Keratinocyte (primary cell): Measurements from ENCODE around the gene GRB10. TPM values are rescaled to one million over a fixed set of nuclear protein-coding genes. Genes with fewer than 3 reads are reported as not detected.

Experiments used
- DNase-seq: peaks from one replicate; pipeline ENCODE4 v3.0.0-alpha.2; 2011; ENCODE audit warnings: low read depth, missing footprints, low spot score
- FAIRE-seq: peaks from 2 replicates; lab custom pipeline; 2011; peaks lifted over from hg19 to GRCh38; lab: Jason Lieb, UNC
- H2AFZ ChIP-seq: 2 replicates; pipeline ENCODE4 v1.6.0; 2012; ENCODE audit warnings: low read length, control low read depth, inconsistent platforms; ENCODE audit not compliant: control insufficient read depth
- H3K27ac ChIP-seq: 2 replicates; pipeline ENCODE4 v1.5.1; 2011; ENCODE audit warnings: low read length; ENCODE audit not compliant: control insufficient read depth, insufficient read depth
- H3K27me3 ChIP-seq: 3 replicates; pipeline ENCODE4 v1.6.0; 2011; ENCODE audit warnings: low read length; ENCODE audit not compliant: control insufficient read depth, insufficient read depth; ENCODE audit errors: extremely low read depth
- H3K36me3 ChIP-seq, 2 experiments: 2 replicates in 1 of 2; 3 replicates in 1 of 2; pipeline ENCODE4 v1.5.1; 2011; ENCODE audit warnings: low read length in 2 of 2, mild to moderate bottlenecking in 1 of 2; ENCODE audit not compliant: control insufficient read depth in 2 of 2, insufficient read depth in 2 of 2; ENCODE audit errors: extremely low read depth in 1 of 2
- H3K4me1 ChIP-seq: 3 replicates; pipeline ENCODE4 v1.5.1; 2011; ENCODE audit warnings: low read length; ENCODE audit not compliant: control insufficient read depth, insufficient read depth; ENCODE audit errors: extremely low read depth
- H3K4me2 ChIP-seq: 3 replicates; pipeline ENCODE4 v1.6.0; 2011; ENCODE audit warnings: low read depth, low read length; ENCODE audit not compliant: control insufficient read depth, insufficient read depth; ENCODE audit errors: extremely low read depth
- H3K4me3 ChIP-seq, 3 experiments: fragments of 200-600 bp in 1 of 3; sonication (generic) in 1 of 3; 2 replicates in 2 of 3; 3 replicates in 1 of 3; pipeline ENCODE4 v1.5.1; 2011 to 2016; ENCODE audit warnings: low read length in 3 of 3, mild to moderate bottlenecking in 3 of 3, control low read depth in 2 of 3, inconsistent platforms in 1 of 3, low read depth in 1 of 3, mixed read lengths in 1 of 3, mixed run types in 1 of 3, moderate library complexity in 1 of 3; ENCODE audit not compliant: control insufficient read depth in 2 of 3, insufficient read depth in 2 of 3; ENCODE audit errors: extremely low read depth in 1 of 3
- H3K79me2 ChIP-seq: 2 replicates; pipeline ENCODE4 v1.6.0; 2012; ENCODE audit warnings: low read length; ENCODE audit not compliant: control insufficient read depth, insufficient read depth
- H3K9ac ChIP-seq: 3 replicates; pipeline ENCODE4 v1.6.0; 2011; ENCODE audit warnings: low read length; ENCODE audit not compliant: control insufficient read depth, insufficient read depth; ENCODE audit errors: extremely low read depth
- H3K9me1 ChIP-seq: 3 replicates; pipeline ENCODE4 v1.6.0; 2011; ENCODE audit warnings: low read length; ENCODE audit not compliant: control insufficient read depth, insufficient read depth; ENCODE audit errors: extremely low read depth
- H3K9me3 ChIP-seq: 2 replicates; pipeline ENCODE4 v1.5.1; 2012; ENCODE audit warnings: low read depth, low read length; ENCODE audit not compliant: control insufficient read depth
- H4K20me1 ChIP-seq: 3 replicates; pipeline ENCODE4 v1.6.0; 2011; ENCODE audit warnings: low read length; ENCODE audit not compliant: control insufficient read depth, insufficient read depth; ENCODE audit errors: extremely low read depth
- EZH2 ChIP-seq: IDR thresholded peaks from one replicate; pipeline ENCODE4 v1.6.1; 2012; ENCODE audit warnings: inconsistent platforms, mild to moderate bottlenecking, low read length, moderate library complexity
- dilution Hi-C: fragments of 300-500 bp; cut with MboI; formaldehyde crosslinking; loops from one replicate; pipeline ENCODE4 v1.7.0; 2020; ENCODE audit warnings: low sequenced_read_pairs; ENCODE audit not compliant: extremely low pct_ligation_motif_present
- polyA plus RNA-seq, 5 experiments: library from polyadenylated mRNA; depleted of rRNA in 3 of 5; stranded (reverse) in 3 of 5; stranded (forward) in 1 of 5; unstranded in 1 of 5; fragments of >200 nt; gene quantifications; 1 replicate in 1 of 5; 2 replicates in 3 of 5; 3 replicates in 1 of 5; pipeline versions ENCODE4 v1.2.1 to v1.2.3, GENCODE V29; 2011 to 2012; ENCODE audit warnings: missing spikeins in 2 of 5, low read depth in 1 of 5, low replicate concordance in 1 of 5
- TF ChIP-seq, protein P1 (sequence below), 3 experiments: IDR thresholded peaks in 1 of 3; conservative IDR thresholded peaks in 1 of 3; optimal IDR thresholded peaks in 1 of 3; 2 replicates in 2 of 3; 3 replicates in 1 of 3; pipeline versions ENCODE3 to v1.5.1; 2011; ENCODE audit warnings: low read length in 3 of 3, mild to moderate bottlenecking in 3 of 3, moderate library complexity in 2 of 3, control low read depth in 1 of 3, inconsistent platforms in 1 of 3; ENCODE audit not compliant: insufficient read depth in 2 of 3; ENCODE audit errors: extremely low read depth in 1 of 3

Gene GRB10
- polyA plus RNA-seq, 1 donor (not counting 4 experiments of a cell fraction or from before 2014, with no cell fraction given), result 4.4 TPM

DNA sequence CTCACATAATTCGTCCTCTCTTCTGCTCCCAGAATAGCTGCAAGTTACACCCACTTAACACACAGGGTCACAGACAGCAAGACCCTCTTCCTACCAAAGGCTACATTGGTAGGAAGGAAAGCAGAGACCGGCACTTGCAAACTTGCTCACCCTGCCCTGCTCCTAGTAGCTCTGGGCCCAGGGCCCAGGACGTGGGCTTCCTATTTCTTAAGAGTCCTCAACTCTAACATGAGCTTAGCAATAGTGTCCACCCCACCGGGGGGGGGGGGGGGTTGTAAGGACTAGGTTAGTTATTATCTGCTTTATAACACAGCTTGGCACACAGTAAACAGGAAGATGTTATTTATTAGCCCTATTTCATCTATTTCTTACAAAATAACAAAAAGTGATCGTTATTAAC lies 106.6 kb downstream of the GRB10 start:
- H3K27ac ChIP-seq, result no peak overlapping the region
- H3K9ac ChIP-seq, result no peak overlapping the region
- peaks cover 2% of the 10 kb centered on the region for H3K9me3 ChIP-seq
- dilution Hi-C loops, result no loop called here
- H3K36me3 ChIP-seq, result no peaks in the 10 kb centered on the region
- H3K27me3 ChIP-seq, result no peaks in the 10 kb centered on the region
- no peak overlapping the region for H2AFZ ChIP-seq
- TF ChIP-seq EZH2, result no peak
- TF ChIP-seq, protein P1, sequence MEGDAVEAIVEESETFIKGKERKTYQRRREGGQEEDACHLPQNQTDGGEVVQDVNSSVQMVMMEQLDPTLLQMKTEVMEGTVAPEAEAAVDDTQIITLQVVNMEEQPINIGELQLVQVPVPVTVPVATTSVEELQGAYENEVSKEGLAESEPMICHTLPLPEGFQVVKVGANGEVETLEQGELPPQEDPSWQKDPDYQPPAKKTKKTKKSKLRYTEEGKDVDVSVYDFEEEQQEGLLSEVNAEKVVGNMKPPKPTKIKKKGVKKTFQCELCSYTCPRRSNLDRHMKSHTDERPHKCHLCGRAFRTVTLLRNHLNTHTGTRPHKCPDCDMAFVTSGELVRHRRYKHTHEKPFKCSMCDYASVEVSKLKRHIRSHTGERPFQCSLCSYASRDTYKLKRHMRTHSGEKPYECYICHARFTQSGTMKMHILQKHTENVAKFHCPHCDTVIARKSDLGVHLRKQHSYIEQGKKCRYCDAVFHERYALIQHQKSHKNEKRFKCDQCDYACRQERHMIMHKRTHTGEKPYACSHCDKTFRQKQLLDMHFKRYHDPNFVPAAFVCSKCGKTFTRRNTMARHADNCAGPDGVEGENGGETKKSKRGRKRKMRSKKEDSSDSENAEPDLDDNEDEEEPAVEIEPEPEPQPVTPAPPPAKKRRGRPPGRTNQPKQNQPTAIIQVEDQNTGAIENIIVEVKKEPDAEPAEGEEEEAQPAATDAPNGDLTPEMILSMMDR (optimal IDR thresholded peaks at IDR 0.05 in 1 of 3, IDR thresholded peaks at IDR 0.05 in 1 of 3, conservative IDR thresholded peaks at IDR 0.05 in 1 of 3; ENCODE audit: extremely low read depth in 1 of 3, insufficient read depth in 2 of 3, low read length in 3 of 3), result no peak
- H3K79me2 ChIP-seq, result no peaks in the 10 kb centered on the region
- peaks cover 2% of the 10 kb centered on the region for H4K20me1 ChIP-seq
- peaks cover 7% of the 10 kb centered on the region for H3K4me1 ChIP-seq
- no peak for DNase-seq
- H3K9me1 ChIP-seq, result no peaks in the 10 kb centered on the region
- no peak overlapping the region for H3K4me2 ChIP-seq
- H3K4me3 ChIP-seq, result no peak overlapping the region
- FAIRE-seq, result no peak

- H3K27ac ChIP-seq, result no peak overlapping the region
- no peak overlapping the region for H3K4me3 ChIP-seq
- dilution Hi-C loops, result no loop called here
- H3K9me3 ChIP-seq, result peaks cover 4% of the 10 kb centered on the region
- H3K9ac ChIP-seq, result no peak overlapping the region
- no peaks in the 10 kb centered on the region for H3K27me3 ChIP-seq
- DNase-seq (no peak), FAIRE-seq (no peak)
- no peaks in the 10 kb centered on the region for H3K36me3 ChIP-seq
- peaks cover 2% of the 10 kb centered on the region for H4K20me1 ChIP-seq
- H3K4me2 ChIP-seq, result no peak overlapping the region
- H3K4me1 ChIP-seq, result peaks cover 7% of the 10 kb centered on the region
- H2AFZ ChIP-seq, result no peak overlapping the region
- H3K79me2 ChIP-seq, result no peaks in the 10 kb centered on the region
- no peaks in the 10 kb centered on the region for H3K9me1 ChIP-seq
- TF ChIP-seq, protein P1 (optimal IDR thresholded peaks at IDR 0.05 in 1 of 3, IDR thresholded peaks at IDR 0.05 in 1 of 3, conservative IDR thresholded peaks at IDR 0.05 in 1 of 3; ENCODE audit: extremely low read depth in 1 of 3, insufficient read depth in 2 of 3, low read length in 3 of 3), result no peak
- TF ChIP-seq EZH2, result no peak
These were observed 107.5 kb downstream of the GRB10 start for GRCh38 chr7:50674896-50675835.
